ENCODE data around the gene REEP1.

GRCh38 chr2:86304416-86304815 lies 33.0 kb downstream of the REEP1 start:
- TF ChIP-seq CTCF (IDR thresholded peaks at IDR 0.05) (no peak), POLR2A (IDR thresholded peaks at IDR 0.05) (no peak)

Measured in Peyer's patch (tissue), 4 donors.